CD4-positive, alpha-beta T cell (primary cell): ENCODE results near the gene GABRA4. TPM values are rescaled to one million over a fixed set of nuclear protein-coding genes. Genes with fewer than 3 reads are reported as not detected.

Experiments used
- ATAC-seq: fragments of 200-7000 bp; cut with Tn5 transposase; one replicate; pipeline ENCODE4 v1.10.0; 2022; ENCODE audit warnings: mild to moderate bottlenecking; ENCODE audit not compliant: poor library complexity
- CTCF ChIA-PET: fragments of 350-600 bp; sonication (Branson Sonifier 250); formaldehyde crosslinking; loops from one replicate; lab custom pipeline; 2021; ENCODE audit warnings: antibody characterized with exemption, inconsistent platforms; lab: Charles Lee
- POLR2A ChIA-PET: fragments of 350-600 bp; sonication (Branson Sonifier 250); formaldehyde crosslinking; loops from one replicate; lab custom pipeline; 2021; ENCODE audit warnings: antibody characterized with exemption, inconsistent platforms; lab: Charles Lee
- DNase-seq, 14 experiments: peaks; one replicate each; pipeline ENCODE4 v3.0.0-alpha.2; 2013 to 2020; ENCODE audit warnings: mixed read lengths in 2 of 14
- H3K27ac ChIP-seq, 2 donors: one replicate each; pipeline versions ENCODE4 v1.5.1 to v1.7.0; 2013; ENCODE audit warnings: low read length in 2 of 2, low read depth in 1 of 2, mild to moderate bottlenecking in 1 of 2
- H3K27me3 ChIP-seq, 2 experiments: 1 replicate in 1 of 2; 2 replicates in 1 of 2; pipeline versions ENCODE4 v1.6.1 to v1.7.0; 2013; ENCODE audit warnings: low read length in 2 of 2, control low read depth in 1 of 2, mild to moderate bottlenecking in 1 of 2, moderate library complexity in 1 of 2; ENCODE audit not compliant: insufficient read depth in 2 of 2, control insufficient read depth in 1 of 2
- H3K36me3 ChIP-seq: one replicate; pipeline ENCODE4 v1.6.1; 2013; ENCODE audit warnings: low read length, control low read depth; ENCODE audit not compliant: insufficient read depth
- H3K4me1 ChIP-seq: one replicate; pipeline ENCODE4 v1.6.1; 2013; ENCODE audit warnings: low read length, control low read depth; ENCODE audit not compliant: insufficient read depth
- H3K4me3 ChIP-seq: one replicate; pipeline ENCODE4 v1.5.1; 2013; ENCODE audit warnings: mild to moderate bottlenecking, low read length, moderate library complexity
- H3K9me3 ChIP-seq, 2 experiments: 1 replicate in 1 of 2; 2 replicates in 1 of 2; pipeline versions ENCODE4 v1.6.1 to v1.7.0; 2013; ENCODE audit warnings: low read length in 2 of 2, mild to moderate bottlenecking in 2 of 2, control low read depth in 1 of 2, moderate library complexity in 1 of 2; ENCODE audit not compliant: control insufficient read depth in 1 of 2, insufficient read depth in 1 of 2
- H3K27ac Mint-ChIP-seq: one replicate; pipeline ENCODE4 v1.8.0; 2020; ENCODE audit warnings: mixed read lengths
- H3K27me3 Mint-ChIP-seq: one replicate; pipeline ENCODE4 v1.8.0; 2021; ENCODE audit warnings: mixed read lengths
- H3K36me3 Mint-ChIP-seq: one replicate; pipeline ENCODE4 v1.8.0; 2021; ENCODE audit warnings: low read depth, mixed read lengths
- H3K4me1 Mint-ChIP-seq: one replicate; pipeline ENCODE4 v1.8.0; 2021; ENCODE audit warnings: low read depth, mixed read lengths
- H3K4me3 Mint-ChIP-seq: one replicate; pipeline ENCODE4 v1.8.0; 2020; ENCODE audit warnings: mild to moderate bottlenecking, mixed read lengths
- H3K9me3 Mint-ChIP-seq: one replicate; pipeline ENCODE4 v1.8.0; 2020; ENCODE audit warnings: mixed read lengths
- intact Hi-C, 2 experiments: fragments of 100-400 bp; cut with DNase I in 1 of 2; cut with micrococcal nuclease in 1 of 2; formaldehyde crosslinking; loops; one replicate each; pipeline versions ENCODE4 v1.15.1 to v1.9.0; 2023 to 2025; cut with DNase I, micrococcal nuclease
- total RNA-seq, 174 experiments: library from RNA in 2 of 174; stranded (reverse) in 2 of 174; gene quantifications; one replicate each; pipeline ENCODE4 v1.2.3 and lab custom pipeline; 2021 to 2026
- TF ChIP-seq, protein P1 (sequence below): fragments of 200-600 bp; IDR thresholded peaks from one replicate; pipeline ENCODE4 v1.8.0; 2022; ENCODE audit warnings: antibody characterized with exemption, mild to moderate bottlenecking

Gene GABRA4
- total RNA-seq, 2 experiments from 2014 or later = not detected

DNA sequence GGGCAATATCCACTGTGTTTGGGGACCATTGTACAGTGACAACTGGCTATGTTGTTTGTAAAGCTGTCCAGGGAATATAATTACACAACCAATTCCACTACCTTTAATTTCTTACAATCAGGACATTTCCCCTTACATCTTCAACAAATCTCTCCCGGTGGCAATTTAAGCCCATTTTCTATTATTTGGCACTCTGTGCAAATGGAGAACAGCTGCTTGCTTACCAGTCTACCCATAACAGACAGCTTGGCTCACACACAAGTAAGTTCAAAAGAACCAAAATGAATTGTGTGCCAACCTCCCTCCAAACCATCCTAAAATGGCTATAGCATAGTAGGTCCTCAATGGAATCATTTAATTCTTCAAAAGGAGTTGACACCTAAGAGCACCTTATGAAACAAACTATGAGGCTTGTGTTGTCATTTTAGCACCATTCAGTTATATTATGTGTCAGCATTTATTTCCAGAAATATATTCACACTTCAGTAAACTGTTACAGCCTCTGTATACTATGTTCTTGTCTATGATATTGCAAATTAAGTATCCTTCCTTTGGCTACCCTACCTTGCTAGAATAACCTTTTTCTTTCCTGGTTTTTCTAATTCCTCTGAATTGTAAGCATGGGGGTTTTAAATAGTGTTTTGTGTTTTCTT lies 18.4 kb downstream of the GABRA4 start:
- peaks cover 0 to 3% of the 10 kb centered on the region in 2 experiments for H3K27me3 ChIP-seq
- intact Hi-C loops = no loop called here
- H3K27ac ChIP-seq = no peak overlapping the region
- peaks cover 16% of the 10 kb centered on the region for H3K27me3 Mint-ChIP-seq
- H3K4me1 Mint-ChIP-seq = no peaks in the 10 kb centered on the region
- H3K36me3 ChIP-seq = no peaks in the 10 kb centered on the region
- POLR2A ChIA-PET = no interaction called here
- no peak overlapping the region for H3K4me3 Mint-ChIP-seq
- no peaks in the 10 kb centered on the region for H3K9me3 Mint-ChIP-seq
- H3K36me3 Mint-ChIP-seq = no peaks in the 10 kb centered on the region
- TF ChIP-seq, protein P1, sequence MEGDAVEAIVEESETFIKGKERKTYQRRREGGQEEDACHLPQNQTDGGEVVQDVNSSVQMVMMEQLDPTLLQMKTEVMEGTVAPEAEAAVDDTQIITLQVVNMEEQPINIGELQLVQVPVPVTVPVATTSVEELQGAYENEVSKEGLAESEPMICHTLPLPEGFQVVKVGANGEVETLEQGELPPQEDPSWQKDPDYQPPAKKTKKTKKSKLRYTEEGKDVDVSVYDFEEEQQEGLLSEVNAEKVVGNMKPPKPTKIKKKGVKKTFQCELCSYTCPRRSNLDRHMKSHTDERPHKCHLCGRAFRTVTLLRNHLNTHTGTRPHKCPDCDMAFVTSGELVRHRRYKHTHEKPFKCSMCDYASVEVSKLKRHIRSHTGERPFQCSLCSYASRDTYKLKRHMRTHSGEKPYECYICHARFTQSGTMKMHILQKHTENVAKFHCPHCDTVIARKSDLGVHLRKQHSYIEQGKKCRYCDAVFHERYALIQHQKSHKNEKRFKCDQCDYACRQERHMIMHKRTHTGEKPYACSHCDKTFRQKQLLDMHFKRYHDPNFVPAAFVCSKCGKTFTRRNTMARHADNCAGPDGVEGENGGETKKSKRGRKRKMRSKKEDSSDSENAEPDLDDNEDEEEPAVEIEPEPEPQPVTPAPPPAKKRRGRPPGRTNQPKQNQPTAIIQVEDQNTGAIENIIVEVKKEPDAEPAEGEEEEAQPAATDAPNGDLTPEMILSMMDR = no peak
- CTCF ChIA-PET = no interaction called here
- no peak overlapping the region for H3K4me3 ChIP-seq
- no peaks in the 10 kb centered on the region for H3K9me3 ChIP-seq
- no peak overlapping the region for H3K27ac Mint-ChIP-seq
- DNase-seq (no peak), ATAC-seq (no peak)
- H3K4me1 ChIP-seq = no peaks in the 10 kb centered on the region

DNA sequence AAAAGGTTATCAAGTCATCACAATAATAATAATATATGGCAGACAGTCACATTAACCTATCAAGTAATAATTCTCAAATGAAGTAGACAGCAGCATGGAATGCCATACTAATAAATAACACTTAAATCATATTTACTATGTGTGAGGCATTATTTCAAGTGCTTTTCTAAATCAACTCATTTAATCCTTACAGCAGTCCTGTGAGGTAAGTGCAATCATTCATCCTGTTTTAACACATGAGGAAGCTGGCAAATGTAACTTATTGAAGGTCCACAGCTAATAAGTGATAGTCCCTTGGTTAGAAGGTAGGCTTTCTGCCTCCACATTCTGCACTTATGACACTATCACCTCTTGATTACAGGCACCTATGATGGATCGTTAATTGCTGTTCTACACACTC lies 24.5 kb downstream of the GABRA4 start:
- no peaks in the 10 kb centered on the region for H3K4me1 Mint-ChIP-seq
- no peak for ATAC-seq
- Histone ChIP-seq H3K36me3 (no peaks in the 10 kb centered on the region), H3K27me3 (no peaks in the 10 kb centered on the region), H3K4me3 (no peak overlapping the region), H3K4me1 (no peaks in the 10 kb centered on the region), H3K9me3 (no peaks in the 10 kb centered on the region), H3K27ac (no peak overlapping the region)
- POLR2A ChIA-PET = no interaction called here
- no peak overlapping the region for H3K27ac Mint-ChIP-seq
- no peaks in the 10 kb centered on the region for H3K9me3 Mint-ChIP-seq
- intact Hi-C loops = no loop called here
- TF ChIP-seq, protein P1 = no peak
- DNase-seq = no peak
- H3K36me3 Mint-ChIP-seq = no peaks in the 10 kb centered on the region
- H3K27me3 Mint-ChIP-seq = no peaks in the 10 kb centered on the region
- CTCF ChIA-PET = no interaction called here
- H3K4me3 Mint-ChIP-seq = no peak overlapping the region

DNA sequence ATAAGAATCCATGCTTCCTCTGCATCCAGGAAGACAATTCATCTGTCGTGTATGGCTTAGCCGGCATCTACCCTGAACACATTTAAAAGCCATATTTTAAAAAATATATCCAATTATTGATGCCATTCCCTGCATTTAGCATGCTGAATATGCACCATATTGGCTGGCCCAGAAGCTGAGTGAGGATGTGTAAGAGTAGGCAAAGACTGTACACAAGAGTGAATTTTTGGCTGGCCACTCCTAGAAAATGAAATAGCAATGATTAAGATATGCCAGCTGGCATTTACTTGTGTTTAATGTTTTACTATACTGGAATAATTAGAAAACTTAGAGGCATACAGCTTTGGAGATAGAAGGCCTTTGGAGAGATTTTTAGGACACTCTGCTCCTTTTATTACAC lies 25.8 kb downstream of the GABRA4 start:
- no peaks in the 10 kb centered on the region for H3K4me1 Mint-ChIP-seq
- H3K27ac Mint-ChIP-seq = no peak overlapping the region
- ChIA-PET CTCF (no interaction called here), POLR2A (no interaction called here)
- H3K4me3 ChIP-seq = no peak overlapping the region
- no peaks in the 10 kb centered on the region for H3K36me3 ChIP-seq
- intact Hi-C loops = no loop called here
- ATAC-seq = no peak
- no peaks in the 10 kb centered on the region for H3K27me3 Mint-ChIP-seq
- no peaks in the 10 kb centered on the region for H3K36me3 Mint-ChIP-seq
- no peaks in the 10 kb centered on the region for H3K27me3 ChIP-seq
- no peaks in the 10 kb centered on the region for H3K4me1 ChIP-seq
- no peak for DNase-seq
- no peaks in the 10 kb centered on the region for H3K9me3 Mint-ChIP-seq
- H3K9me3 ChIP-seq = no peaks in the 10 kb centered on the region
- TF ChIP-seq, protein P1 = no peak
- H3K27ac ChIP-seq = no peak overlapping the region
- H3K4me3 Mint-ChIP-seq = no peak overlapping the region
